ENCODE results near the gene PAEP. TPM values are rescaled to one million over a fixed set of nuclear protein-coding genes. Genes with fewer than 3 reads are reported as not detected.

PAEP gene
- total RNA-seq, 1 donor from 2014 or later: not detected

DNA sequence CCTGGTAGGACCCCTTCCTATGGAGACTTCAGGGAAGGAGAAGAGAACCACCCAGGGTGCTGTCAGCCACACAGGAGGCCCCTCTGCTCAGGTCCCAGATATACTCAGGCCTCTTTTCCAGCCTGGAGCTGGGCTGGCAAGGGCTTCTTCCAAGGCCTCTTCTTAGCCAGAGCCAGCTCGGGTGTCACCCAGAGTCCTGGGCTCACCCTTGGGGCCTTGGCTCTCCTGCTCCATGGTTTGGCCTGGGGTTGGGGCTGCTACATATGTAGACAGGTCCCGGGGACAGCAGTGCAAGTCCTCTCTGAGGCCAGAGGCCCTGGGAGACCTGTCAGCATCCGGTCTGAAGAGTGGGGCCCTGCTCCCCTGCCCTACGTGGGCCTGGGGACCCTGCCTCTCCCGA, 22.8 kb downstream of the PAEP start:
- peaks cover 61% of the 10 kb centered on the region for H3K27me3 ChIP-seq (ENCODE audit: low read depth)
- H3K9me3 ChIP-seq (replicated peaks): no peaks in the 10 kb centered on the region
- no peak for DNase-seq
- H3K4me3 ChIP-seq: no peak overlapping the region
- intact Hi-C loops (cut with micrococcal nuclease): no loop called here
- no peak overlapping the region for H3K27ac ChIP-seq (replicated peaks)
- TF ChIP-seq CTCF (IDR thresholded peaks at IDR 0.05; ENCODE audit: borderline replicate concordance): no peak
- H3K36me3 ChIP-seq: no peaks in the 10 kb centered on the region
- no peaks in the 10 kb centered on the region for H3K4me1 ChIP-seq

- H3K27me3 ChIP-seq (ENCODE audit: low read depth): peaks cover 61% of the 10 kb centered on the region
- no peak for DNase-seq
- intact Hi-C loops (cut with micrococcal nuclease): no loop called here
These were observed 23.4 kb downstream of the PAEP start for GRCh38 chr9:135584934-135585333.

DNA sequence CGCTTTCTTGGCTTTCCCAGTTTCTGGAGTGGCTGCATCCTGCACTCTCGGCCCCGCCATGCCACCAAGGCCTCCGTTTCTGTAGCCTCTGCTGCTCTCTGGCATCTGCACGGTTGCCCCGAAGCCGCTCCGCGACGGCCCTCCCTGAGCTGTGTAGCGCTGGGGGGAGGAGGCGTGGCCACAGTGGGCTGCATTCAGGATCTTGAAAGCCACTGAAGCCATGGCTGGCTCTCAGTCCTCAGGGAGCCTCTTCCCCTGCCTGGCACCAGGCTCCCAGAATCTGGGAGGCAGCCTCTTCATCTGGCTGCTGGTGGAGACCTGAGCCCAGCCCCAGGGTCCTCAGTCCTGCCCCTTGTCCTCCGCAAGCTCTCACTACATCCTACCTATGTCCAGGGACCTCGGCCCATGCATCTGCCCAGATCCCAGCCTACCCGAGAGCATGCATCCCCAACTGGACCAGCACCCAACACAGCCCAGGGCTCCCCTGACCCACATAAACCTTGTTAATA, 25.1 kb downstream of the PAEP start:
- no peak for DNase-seq
- H3K9me3 ChIP-seq (replicated peaks): no peaks in the 10 kb centered on the region

More at GRCh38 chr9:135584934-135585333, 23.4 kb downstream of the PAEP start:
- Histone ChIP-seq H3K36me3 (no peaks in the 10 kb centered on the region), H3K9me3 (replicated peaks) (no peaks in the 10 kb centered on the region), H3K4me3 (no peak overlapping the region), H3K27ac (replicated peaks) (no peak overlapping the region), H3K4me1 (no peaks in the 10 kb centered on the region)
- no peak for TF ChIP-seq CTCF (IDR thresholded peaks at IDR 0.05; ENCODE audit: borderline replicate concordance)

GRCh38 chr9:135587658-135588057, 26.1 kb downstream of the PAEP start:
- TF ChIP-seq CTCF (IDR thresholded peaks at IDR 0.05; ENCODE audit: borderline replicate concordance): no peak
- no peaks in the 10 kb centered on the region for H3K4me1 ChIP-seq
- no peaks in the 10 kb centered on the region for H3K36me3 ChIP-seq
- H3K9me3 ChIP-seq (replicated peaks): no peaks in the 10 kb centered on the region
- H3K27ac ChIP-seq (replicated peaks): no peak overlapping the region
- no peak for DNase-seq
- no peak overlapping the region for H3K4me3 ChIP-seq
- intact Hi-C loops (cut with micrococcal nuclease): no loop called here
- peaks cover 63% of the 10 kb centered on the region for H3K27me3 ChIP-seq (ENCODE audit: low read depth)

More for the DNA sequence above, 25.1 kb downstream of the PAEP start:
- no peak for TF ChIP-seq CTCF (IDR thresholded peaks at IDR 0.05; ENCODE audit: borderline replicate concordance)
- H3K36me3 ChIP-seq: no peaks in the 10 kb centered on the region
- no peak overlapping the region for H3K4me3 ChIP-seq
- peaks cover 67% of the 10 kb centered on the region for H3K27me3 ChIP-seq (ENCODE audit: low read depth)
- no peaks in the 10 kb centered on the region for H3K4me1 ChIP-seq
- intact Hi-C loops (cut with micrococcal nuclease): no loop called here
- H3K27ac ChIP-seq (replicated peaks): no peak overlapping the region

DNA sequence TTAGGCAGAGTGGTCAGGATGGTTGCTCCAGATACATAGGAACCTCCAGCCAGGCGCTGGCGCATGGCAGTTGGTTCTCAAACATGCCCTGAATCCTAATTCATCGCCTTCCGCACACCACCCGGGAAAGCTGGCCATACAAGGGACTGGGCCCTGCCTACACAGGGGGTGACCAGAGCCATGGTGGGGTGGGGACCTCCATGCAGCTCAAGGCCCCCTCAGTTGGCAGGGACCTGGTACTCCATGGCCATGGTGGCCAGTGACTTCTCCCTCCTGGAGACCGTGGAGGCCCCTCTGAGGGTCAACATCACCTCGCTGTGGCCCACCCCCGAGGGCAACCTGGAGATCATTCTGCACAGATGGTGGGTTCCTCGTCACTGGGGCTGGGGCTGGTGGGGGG, 26.8 kb downstream of the PAEP start:
- H3K9me3 ChIP-seq (replicated peaks): no peaks in the 10 kb centered on the region
- H3K27ac ChIP-seq (replicated peaks): no peak overlapping the region
- peaks cover 56% of the 10 kb centered on the region for H3K27me3 ChIP-seq (ENCODE audit: low read depth)
- H3K36me3 ChIP-seq: no peaks in the 10 kb centered on the region
- intact Hi-C loops (cut with micrococcal nuclease): no loop called here
- TF ChIP-seq CTCF (IDR thresholded peaks at IDR 0.05; ENCODE audit: borderline replicate concordance): no peak
- no peaks in the 10 kb centered on the region for H3K4me1 ChIP-seq
- no peak overlapping the region for H3K4me3 ChIP-seq
- no peak for DNase-seq

All from left ventricle myocardium inferior (tissue), 1 donor.